ENCODE data around the gene CRACDL. TPM values are rescaled to one million over a fixed set of nuclear protein-coding genes. Genes with fewer than 3 reads are reported as not detected.

Gene CRACDL
- polyA plus RNA-seq, 3 donors from 2014 or later: 0.40 to 0.80 TPM; not detected in 1

DNA sequence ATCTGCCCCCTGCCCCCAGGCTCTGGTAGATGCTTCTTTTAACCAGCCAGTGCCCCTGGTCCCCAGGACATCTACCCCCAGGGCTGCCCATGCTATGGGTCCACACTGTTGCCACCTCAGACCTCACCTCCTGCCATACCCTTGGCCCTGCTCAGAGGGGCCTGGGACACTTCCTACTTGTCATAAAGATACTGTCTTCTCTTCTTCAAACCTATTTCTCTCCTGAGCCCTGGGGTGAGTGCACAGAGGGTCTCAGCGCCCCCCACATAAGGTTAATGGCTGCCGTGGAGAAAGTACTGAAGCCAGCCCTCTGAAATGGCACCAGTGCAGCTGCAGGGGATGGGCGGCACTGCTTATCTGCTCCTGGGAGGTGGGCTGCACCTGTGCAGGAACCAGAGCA lies 127.5 kb downstream of the CRACDL start:
- peaks cover 4 to 8% of the 10 kb centered on the region in 2 donors for H3K4me1 Mint-ChIP-seq
- DNase-seq: no peak
- H3K27me3 Mint-ChIP-seq (ENCODE audit: low read depth in 3 of 3): peaks cover 0 to 3% (median 2%) of the 10 kb centered on the region in 3 donors
- no peaks in the 10 kb centered on the region for H3K9me3 Mint-ChIP-seq
- H3K27ac Mint-ChIP-seq: no peak overlapping the region
- H3K4me3 Mint-ChIP-seq: no peak overlapping the region
- H3K36me3 Mint-ChIP-seq: peaks cover 0 to 8% (median 0%) of the 10 kb centered on the region in 3 donors

DNA sequence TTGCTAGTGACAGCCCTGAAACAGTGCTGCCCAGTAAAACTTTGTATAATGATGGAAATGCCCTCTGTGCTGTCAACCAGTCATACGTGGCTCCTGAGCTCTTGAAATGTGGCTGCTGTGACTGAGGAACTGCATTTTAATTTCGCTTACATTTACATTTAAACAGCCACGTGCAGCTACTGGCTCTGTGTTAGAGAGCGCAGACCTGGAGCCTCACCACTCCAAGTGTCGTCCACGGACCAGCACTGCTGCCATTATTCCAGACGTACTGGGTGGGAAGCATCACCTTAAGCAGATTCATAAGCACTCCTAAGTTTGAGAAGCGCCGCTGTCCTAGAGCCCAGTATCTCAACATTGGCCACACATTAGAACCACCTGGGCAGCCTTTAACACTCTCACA lies 128.1 kb downstream of the CRACDL start:
- H3K36me3 Mint-ChIP-seq: peaks cover 0 to 8% (median 0%) of the 10 kb centered on the region in 3 donors
- no peak for DNase-seq
- peaks cover 0 to 3% (median 2%) of the 10 kb centered on the region in 3 donors for H3K27me3 Mint-ChIP-seq (ENCODE audit: low read depth in 3 of 3)
- H3K4me1 Mint-ChIP-seq: peaks cover 4 to 8% of the 10 kb centered on the region in 2 donors
- no peak overlapping the region for H3K27ac Mint-ChIP-seq
- no peaks in the 10 kb centered on the region for H3K9me3 Mint-ChIP-seq
- no peak overlapping the region for H3K4me3 Mint-ChIP-seq

DNA sequence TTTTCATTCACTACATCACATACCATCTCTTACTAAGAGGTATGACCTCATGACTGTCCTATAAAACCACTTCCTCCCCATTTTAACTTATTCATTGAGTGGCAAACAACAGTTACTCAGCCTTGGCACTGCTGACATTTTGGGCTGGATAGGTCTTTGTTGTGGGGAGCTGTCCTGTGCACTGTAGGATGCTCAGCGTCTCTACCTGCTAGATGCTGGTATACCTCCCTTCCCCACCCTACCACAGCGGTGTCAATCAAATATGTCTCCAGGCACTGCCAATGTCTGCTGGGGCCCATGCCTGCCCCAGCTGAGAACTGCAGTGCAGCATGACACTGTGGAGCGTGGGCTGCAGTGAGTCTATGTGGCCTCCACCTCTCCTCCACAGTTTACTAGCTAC lies 128.8 kb downstream of the CRACDL start:
- H3K27ac Mint-ChIP-seq: no peak overlapping the region
- peaks cover 4 to 8% of the 10 kb centered on the region in 2 donors for H3K4me1 Mint-ChIP-seq
- H3K4me3 Mint-ChIP-seq: no peak overlapping the region
- H3K27me3 Mint-ChIP-seq (ENCODE audit: low read depth in 3 of 3): peaks cover 0 to 3% (median 0%) of the 10 kb centered on the region in 3 donors
- no peak for DNase-seq
- H3K36me3 Mint-ChIP-seq: peaks cover 0 to 8% (median 0%) of the 10 kb centered on the region in 3 donors
- H3K9me3 Mint-ChIP-seq: no peaks in the 10 kb centered on the region

DNA sequence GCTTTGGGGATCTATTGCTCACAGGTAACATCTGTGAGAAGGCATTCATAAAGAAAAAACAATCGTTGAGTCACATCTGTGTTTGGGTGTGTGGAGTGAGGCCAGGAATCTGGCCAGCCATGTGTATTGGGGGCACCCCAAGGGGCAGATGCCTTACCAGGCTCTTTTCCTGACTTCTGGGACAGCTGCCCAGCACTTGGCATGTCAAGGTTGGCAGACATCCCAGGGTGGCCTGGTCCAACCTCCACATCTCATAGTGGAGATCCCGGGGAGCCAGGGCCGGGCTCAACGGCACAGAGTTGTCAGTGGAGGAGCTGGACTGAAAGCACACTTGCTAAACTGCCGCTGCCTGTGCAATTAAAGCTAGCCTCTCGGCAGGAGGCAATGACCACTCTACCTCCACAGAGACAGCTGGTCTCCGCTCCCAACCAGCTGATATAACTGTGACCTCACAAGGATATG lies 129.8 kb downstream of the CRACDL start:
- no peak overlapping the region for H3K4me3 Mint-ChIP-seq
- peaks cover 4 to 13% of the 10 kb centered on the region in 2 donors for H3K4me1 Mint-ChIP-seq
- H3K27ac Mint-ChIP-seq: no peak overlapping the region
- DNase-seq: no peak
- no peaks in the 10 kb centered on the region for H3K9me3 Mint-ChIP-seq
- peaks cover 0 to 3% (median 0%) of the 10 kb centered on the region in 3 donors for H3K27me3 Mint-ChIP-seq (ENCODE audit: low read depth in 3 of 3)
- peaks cover 0 to 8% (median 0%) of the 10 kb centered on the region in 3 donors for H3K36me3 Mint-ChIP-seq

DNA sequence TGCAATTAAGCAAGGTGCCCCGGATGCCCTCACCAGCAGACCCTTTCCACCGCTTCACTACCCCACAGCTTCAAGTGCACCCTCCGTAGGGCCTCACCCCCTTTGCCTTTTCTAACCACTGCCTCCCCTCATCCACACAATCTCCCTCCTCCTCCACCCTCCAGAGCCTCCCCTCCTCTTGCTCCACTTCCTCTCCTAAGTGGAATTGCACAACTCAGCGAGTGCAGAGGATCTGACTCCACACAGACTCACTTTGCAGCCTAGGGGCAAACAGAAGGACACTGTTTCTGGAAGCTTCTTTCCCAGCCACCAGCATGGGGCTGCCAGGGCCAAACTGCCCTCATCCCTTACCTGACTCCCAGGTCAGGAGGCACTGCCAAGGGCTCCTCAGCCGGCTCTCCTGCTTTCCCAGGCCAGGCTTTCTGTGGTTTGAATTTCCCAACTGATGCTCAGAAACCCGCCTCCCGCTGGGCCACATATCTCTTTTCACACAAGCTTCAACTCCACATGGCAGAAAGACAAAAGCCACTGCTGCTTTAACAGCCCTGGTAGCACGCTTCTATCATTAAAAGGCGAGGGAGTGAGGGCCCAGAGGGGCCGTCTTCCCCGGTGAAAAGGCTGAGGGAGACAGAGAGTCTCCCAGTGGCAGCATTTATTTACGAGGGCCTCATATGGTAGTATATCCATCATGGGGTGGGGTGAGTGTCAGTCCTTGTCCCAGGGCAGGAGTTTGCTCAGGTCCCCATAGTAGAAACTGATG lies 130.4 kb downstream of the CRACDL start:
- Mint-ChIP-seq H3K4me1 (peaks cover 4 to 13% of the 10 kb centered on the region in 2 donors), H3K9me3 (no peaks in the 10 kb centered on the region), H3K36me3 (peaks cover 0 to 8% (median 0%) of the 10 kb centered on the region in 3 donors), H3K27me3 (ENCODE audit: low read depth in 3 of 3) (no peaks in the 10 kb centered on the region), H3K4me3 (no peak overlapping the region), H3K27ac (peak overlapping the region in 1 of 6 donors; percentile 40)
- no peak for DNase-seq

DNA sequence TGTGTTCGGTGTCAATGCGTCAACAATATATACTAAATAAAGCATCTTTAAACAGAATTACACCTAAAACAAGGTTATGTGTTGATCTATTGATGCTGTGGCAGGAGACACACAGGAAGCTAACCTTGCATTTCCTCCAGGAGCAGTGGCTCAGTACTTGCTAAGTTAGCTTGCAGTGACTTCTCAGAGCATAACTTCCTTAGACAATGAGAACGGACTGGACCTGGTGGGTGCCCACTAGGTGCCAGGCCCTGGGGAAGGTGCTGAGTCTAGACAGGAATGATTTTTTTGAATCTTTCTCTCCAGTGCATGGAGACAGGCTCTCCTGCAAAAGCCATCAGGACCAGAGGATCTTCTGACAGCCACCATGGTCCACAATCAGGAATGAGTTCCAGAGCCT lies 131.3 kb downstream of the CRACDL start:
- H3K36me3 Mint-ChIP-seq: peaks cover 0 to under 1% (median 0%) of the 10 kb centered on the region in 3 donors
- no peak overlapping the region for H3K4me3 Mint-ChIP-seq
- H3K27me3 Mint-ChIP-seq (ENCODE audit: low read depth in 3 of 3): peaks cover 2 to 3% (median 2%) of the 10 kb centered on the region in 3 donors
- DNase-seq: no peak
- peaks cover 4 to 13% of the 10 kb centered on the region in 2 donors for H3K4me1 Mint-ChIP-seq
- no peak overlapping the region for H3K27ac Mint-ChIP-seq
- H3K9me3 Mint-ChIP-seq: no peaks in the 10 kb centered on the region

DNA sequence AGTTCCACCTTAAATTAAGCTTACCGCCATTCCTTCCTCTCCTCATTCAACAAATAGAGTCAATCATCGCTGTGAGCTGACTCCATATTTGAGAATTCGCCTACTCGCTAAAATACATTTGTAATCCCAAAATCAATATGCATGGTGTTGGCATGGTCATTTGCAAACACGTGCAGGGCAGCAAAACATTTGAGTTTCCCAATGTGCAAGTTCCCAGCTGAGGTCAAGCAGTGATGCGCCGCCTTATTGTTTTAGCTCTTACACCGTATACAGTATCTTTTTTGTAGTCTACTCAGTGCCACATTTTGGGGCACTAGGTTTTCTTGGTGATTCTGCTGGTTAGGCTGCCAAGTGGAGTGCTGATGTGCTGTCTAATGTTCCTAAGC lies 131.8 kb downstream of the CRACDL start:
- Mint-ChIP-seq H3K4me3 (no peak overlapping the region), H3K27ac (no peak overlapping the region), H3K36me3 (no peaks in the 10 kb centered on the region), H3K27me3 (ENCODE audit: low read depth in 3 of 3) (peaks cover 2 to 3% (median 2%) of the 10 kb centered on the region in 3 donors), H3K9me3 (no peaks in the 10 kb centered on the region), H3K4me1 (peaks cover 4 to 13% of the 10 kb centered on the region in 2 donors)
- DNase-seq: no peak

DNA sequence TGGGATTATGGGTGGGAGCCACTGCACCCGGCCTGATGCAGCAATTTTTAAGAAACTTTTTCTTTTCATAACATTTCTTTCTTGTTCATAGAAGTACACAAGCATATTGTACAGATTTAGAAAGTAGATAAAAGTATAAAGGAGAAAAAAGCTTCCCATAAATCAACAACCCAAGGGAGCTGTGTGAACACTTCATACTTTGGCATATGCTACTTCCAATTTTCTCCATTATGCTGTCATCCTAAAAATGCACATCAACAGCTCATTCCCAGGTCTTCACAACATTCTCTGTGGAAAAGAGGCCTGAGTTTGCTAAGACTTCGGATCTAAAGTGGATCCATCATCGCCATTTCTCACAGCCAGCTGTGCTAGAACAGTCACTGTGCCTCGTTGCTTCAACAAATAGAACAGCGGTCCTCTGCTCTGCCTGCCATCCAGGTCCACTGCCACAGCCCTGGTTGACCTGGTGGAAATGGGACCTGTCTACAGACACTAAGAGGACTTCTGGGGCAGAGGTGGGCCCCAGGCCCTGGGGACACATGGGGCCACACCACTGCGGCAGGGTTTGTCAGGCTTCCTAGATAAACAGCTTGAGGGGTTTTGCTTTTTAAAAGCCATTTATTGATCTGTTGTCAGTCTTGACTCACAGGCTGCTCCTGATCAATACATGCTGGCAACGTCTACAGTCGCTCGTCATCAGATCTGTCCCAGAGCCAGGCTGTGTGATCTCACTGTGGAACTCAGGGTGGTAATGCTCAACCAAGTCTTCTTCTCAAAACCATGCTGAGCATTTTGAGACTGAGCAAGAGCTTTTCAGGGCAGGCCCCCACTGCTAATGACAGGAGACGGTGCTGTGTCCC lies 132.4 kb downstream of the CRACDL start:
- Mint-ChIP-seq H3K27me3 (ENCODE audit: low read depth in 3 of 3) (peaks cover 2 to 3% (median 2%) of the 10 kb centered on the region in 3 donors), H3K4me1 (peaks cover 4 to 13% of the 10 kb centered on the region in 2 donors), H3K9me3 (no peaks in the 10 kb centered on the region), H3K4me3 (no peak overlapping the region), H3K36me3 (no peaks in the 10 kb centered on the region), H3K27ac (no peak overlapping the region)
- no peak for DNase-seq

DNA sequence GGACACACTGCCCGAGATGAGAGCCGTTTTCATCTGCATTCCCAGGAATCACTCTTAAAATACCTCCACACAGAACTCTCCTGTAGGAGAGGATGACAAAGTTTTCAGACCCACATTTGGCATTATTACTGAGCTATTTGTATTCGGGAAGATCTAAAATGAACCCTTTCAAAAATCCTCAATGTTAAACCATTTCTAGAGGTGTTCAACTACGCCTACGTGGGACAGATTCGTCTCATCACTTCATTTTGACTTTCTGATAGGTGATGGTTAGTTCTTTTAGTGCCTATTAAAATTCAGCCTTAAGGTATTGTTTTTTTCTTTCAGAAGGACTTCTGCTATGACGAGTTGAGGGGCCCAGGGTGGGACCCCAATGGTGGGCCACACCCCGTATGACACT lies 133.7 kb downstream of the CRACDL start:
- H3K4me3 Mint-ChIP-seq: no peak overlapping the region
- H3K9me3 Mint-ChIP-seq: no peaks in the 10 kb centered on the region
- DNase-seq: no peak
- peaks cover 3 to 12% of the 10 kb centered on the region in 2 donors for H3K4me1 Mint-ChIP-seq
- no peaks in the 10 kb centered on the region for H3K36me3 Mint-ChIP-seq
- peaks cover 2 to 3% (median 2%) of the 10 kb centered on the region in 3 donors for H3K27me3 Mint-ChIP-seq (ENCODE audit: low read depth in 3 of 3)
- no peak overlapping the region for H3K27ac Mint-ChIP-seq

DNA sequence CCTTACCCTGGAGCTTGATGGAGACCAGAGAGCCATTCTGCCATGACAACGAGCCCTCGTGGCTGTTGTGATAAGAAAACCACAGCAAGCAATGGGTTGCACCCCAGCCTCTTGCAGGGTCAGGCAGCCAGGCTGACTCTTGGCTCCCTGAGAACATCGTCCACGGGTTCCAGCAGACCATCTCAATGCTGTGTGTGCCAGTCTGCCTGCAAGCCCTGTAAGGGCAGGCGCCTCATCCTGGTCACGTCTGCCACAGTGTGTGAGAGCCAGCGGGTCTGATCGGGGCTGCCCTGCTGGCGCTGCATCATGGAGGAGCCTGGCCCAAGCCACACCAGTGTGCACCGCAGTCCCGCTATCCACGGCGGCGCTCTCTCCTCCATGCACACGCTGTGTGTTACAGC lies 134.1 kb downstream of the CRACDL start:
- Mint-ChIP-seq H3K4me1 (peaks cover 0 to 8% of the 10 kb centered on the region in 2 donors), H3K36me3 (no peaks in the 10 kb centered on the region), H3K4me3 (no peak overlapping the region), H3K27ac (no peak overlapping the region), H3K27me3 (ENCODE audit: low read depth in 3 of 3) (peaks cover 2 to 4% (median 2%) of the 10 kb centered on the region in 3 donors), H3K9me3 (peaks cover 0 to 2% (median 0%) of the 10 kb centered on the region in 6 donors)
- no peak for DNase-seq

DNA sequence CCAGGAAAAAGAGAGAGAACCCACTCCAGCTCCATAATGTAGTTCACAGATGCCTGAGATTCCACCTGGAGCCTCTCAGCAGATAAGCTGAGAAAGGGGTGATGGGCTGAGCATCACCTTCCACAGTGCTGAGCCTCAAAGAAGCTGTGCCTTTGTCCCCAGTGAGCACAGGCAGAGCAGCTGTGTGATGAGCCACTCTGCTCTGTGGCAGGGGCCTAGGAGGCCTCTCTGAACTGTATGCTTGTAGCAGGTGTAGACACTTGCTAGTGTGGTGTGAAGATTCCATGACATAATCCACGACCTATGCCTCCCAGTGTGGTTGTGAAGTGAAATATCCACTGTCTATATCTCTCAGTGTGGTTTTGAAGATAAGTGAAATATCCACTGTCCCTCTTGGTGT lies 134.7 kb downstream of the CRACDL start:
- Mint-ChIP-seq H3K4me1 (peaks cover 0 to 6% of the 10 kb centered on the region in 2 donors), H3K27ac (no peak overlapping the region), H3K27me3 (ENCODE audit: low read depth in 3 of 3) (peaks cover 2 to 4% (median 2%) of the 10 kb centered on the region in 3 donors), H3K36me3 (no peaks in the 10 kb centered on the region), H3K4me3 (no peak overlapping the region), H3K9me3 (peaks cover 0 to 2% (median 0%) of the 10 kb centered on the region in 6 donors)
- DNase-seq: no peak

DNA sequence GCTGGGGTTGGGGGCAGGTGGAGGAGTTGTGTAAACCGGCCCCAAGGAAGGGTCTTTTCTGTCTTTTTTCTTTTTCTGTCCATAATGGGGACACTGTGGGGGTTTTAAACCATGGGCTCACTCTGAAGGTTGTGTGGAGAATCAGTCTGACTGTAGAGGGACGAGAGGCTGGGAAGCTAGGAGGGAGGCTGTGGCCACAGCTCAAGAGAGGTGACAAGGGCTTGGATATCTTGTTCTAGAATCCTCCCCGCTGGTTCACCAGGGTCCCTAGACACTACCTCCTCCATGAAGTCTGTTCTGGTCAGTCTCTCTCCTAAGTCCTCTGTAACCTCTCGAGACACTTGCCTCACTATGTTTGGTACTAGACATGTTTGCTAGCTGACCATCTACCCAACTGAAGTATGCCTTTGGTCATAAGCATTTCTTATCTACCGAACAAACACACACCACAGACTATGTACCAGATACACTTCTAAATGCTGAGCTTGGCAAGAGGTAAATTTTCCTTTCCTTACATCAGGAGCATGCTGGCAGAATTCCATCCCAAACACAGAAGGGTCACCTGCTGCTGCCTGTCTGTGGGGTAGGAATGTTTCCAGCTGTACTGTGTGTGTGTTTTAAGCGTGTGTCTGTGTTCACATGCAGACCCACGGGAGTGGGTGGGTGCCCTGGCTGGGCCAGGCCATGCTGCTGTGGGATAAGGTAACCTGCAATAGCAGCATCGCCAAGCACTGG lies 135.5 kb downstream of the CRACDL start:
- peak overlapping the region in 1 of 6 donors; percentile 75 for H3K27ac Mint-ChIP-seq
- peaks cover 0 to 2% (median 0%) of the 10 kb centered on the region in 6 donors for H3K9me3 Mint-ChIP-seq
- peaks cover 0 to 6% of the 10 kb centered on the region in 2 donors for H3K4me1 Mint-ChIP-seq
- peaks cover 2 to 4% (median 2%) of the 10 kb centered on the region in 3 donors for H3K27me3 Mint-ChIP-seq (ENCODE audit: low read depth in 3 of 3)
- no peak for DNase-seq
- no peaks in the 10 kb centered on the region for H3K36me3 Mint-ChIP-seq
- H3K4me3 Mint-ChIP-seq: no peak overlapping the region
